Epithelial cell of esophagus (primary cell): ENCODE results near the gene TMOD2.

Source experiments
- DNase-seq: peaks from one replicate; pipeline ENCODE4 v3.0.0; 2010; ENCODE audit warnings: low read depth
- H3K4me3 ChIP-seq: 2 replicates; pipeline ENCODE4 v1.5.1; 2011; ENCODE audit warnings: mild to moderate bottlenecking, low read length, control low read depth
- TF ChIP-seq, protein P1 (sequence below): IDR thresholded peaks from 2 replicates; pipeline ENCODE4 v1.5.1; 2011; ENCODE audit warnings: low read depth, mild to moderate bottlenecking, low read length, control low read depth, inconsistent platforms; ENCODE audit not compliant: insufficient read depth; ENCODE audit errors: missing control alignments

Gene TMOD2

DNA sequence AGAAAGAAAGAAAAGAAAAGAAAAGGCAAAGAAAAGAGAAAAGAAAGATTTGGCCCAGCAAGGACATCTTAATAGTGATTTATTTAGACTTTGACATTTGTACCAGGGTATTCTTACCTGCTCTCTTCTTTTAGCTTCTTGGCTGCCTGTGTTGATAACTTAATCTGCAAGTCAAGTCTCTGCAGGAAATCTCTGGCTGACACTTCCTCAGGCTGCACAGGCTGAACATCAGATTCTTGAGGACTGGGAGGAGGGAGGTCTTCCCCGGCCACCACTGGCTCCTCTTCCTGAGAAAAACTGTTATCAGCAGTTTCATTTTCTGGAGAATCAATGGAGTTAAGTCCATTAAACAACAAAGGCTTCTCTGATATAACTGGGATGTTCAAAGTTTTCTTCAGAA is 26.7 kb upstream of the TMOD2 start:
- DNase-seq, result no peak
- TF ChIP-seq, protein P1, sequence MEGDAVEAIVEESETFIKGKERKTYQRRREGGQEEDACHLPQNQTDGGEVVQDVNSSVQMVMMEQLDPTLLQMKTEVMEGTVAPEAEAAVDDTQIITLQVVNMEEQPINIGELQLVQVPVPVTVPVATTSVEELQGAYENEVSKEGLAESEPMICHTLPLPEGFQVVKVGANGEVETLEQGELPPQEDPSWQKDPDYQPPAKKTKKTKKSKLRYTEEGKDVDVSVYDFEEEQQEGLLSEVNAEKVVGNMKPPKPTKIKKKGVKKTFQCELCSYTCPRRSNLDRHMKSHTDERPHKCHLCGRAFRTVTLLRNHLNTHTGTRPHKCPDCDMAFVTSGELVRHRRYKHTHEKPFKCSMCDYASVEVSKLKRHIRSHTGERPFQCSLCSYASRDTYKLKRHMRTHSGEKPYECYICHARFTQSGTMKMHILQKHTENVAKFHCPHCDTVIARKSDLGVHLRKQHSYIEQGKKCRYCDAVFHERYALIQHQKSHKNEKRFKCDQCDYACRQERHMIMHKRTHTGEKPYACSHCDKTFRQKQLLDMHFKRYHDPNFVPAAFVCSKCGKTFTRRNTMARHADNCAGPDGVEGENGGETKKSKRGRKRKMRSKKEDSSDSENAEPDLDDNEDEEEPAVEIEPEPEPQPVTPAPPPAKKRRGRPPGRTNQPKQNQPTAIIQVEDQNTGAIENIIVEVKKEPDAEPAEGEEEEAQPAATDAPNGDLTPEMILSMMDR, result no peak
- no peak overlapping the region for H3K4me3 ChIP-seq

DNA sequence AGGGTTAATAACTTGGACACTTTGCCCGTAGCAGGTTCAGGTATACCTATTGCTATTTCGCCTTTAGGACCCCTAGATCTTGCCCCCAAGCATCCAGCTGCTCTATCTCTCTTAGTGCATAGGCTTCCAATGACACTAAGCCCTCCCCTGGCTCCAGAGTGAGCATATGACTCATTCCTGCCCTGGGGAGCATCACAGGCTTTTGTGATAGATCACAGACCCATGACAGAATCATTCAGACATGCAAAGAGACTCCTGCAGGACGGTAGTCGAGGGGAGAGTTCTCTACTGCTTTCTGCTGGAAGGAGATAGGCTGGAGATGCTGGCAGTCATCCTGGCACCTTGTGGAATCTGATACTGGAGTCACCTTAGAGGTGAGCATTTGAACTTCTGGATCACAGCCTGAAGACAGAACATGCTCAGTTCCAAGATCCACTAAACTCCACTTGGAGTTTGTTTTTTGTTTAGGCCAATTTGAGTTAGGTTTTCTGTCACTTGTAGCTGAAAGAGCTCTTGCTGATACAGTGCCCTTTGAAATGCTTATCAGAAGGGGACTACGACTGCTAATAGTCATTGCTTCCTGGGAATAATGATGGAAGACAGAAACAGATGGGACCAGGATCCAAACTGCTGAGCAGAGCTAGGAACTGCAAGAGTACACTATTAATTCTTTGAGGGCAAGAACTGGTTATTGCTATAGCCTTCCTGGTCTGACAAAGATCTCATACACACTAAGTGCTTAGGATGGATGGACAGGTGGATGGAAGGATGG is 24.9 kb upstream of the TMOD2 start:
- H3K4me3 ChIP-seq, result no peak overlapping the region
- DNase-seq, result peak; percentile 95
- TF ChIP-seq, protein P1, result no peak

DNA sequence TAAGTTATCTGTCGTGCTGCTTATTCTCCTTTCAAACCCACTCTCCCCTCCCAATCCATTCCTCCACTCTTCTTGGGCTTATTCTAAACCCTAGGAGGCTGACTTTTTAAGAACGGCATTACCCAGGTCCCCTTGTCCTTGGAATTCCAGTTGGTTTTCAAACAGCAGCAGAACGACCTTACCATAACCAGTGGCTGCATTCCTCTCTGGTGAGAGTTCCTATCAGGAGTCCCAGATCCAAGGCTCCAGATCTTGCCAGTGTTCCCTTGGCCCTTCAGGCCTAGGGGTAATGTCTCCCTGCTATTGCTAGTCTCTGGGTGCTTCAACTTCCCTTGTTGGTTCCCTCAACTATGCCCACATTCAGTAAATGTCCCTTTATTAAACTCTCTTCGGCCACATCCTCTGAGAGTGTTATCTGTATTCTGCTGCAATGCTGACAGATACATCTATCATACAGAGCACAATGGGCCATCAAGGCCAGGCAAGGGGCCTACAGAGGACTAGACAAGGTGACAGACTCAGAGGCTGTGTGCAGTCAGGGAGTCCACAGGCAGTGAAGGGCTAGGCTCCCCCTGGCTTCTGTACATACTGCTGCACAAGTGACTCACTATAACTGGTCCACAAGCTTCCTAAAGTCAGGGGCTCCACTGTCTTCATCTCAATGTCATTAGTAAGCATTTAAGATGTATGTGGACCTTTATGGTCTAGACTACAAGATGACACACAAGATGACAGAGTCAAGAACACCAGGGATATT is 24.1 kb upstream of the TMOD2 start:
- TF ChIP-seq, protein P1, result no peak
- no peak overlapping the region for H3K4me3 ChIP-seq
- DNase-seq, result peak; percentile 22

DNA sequence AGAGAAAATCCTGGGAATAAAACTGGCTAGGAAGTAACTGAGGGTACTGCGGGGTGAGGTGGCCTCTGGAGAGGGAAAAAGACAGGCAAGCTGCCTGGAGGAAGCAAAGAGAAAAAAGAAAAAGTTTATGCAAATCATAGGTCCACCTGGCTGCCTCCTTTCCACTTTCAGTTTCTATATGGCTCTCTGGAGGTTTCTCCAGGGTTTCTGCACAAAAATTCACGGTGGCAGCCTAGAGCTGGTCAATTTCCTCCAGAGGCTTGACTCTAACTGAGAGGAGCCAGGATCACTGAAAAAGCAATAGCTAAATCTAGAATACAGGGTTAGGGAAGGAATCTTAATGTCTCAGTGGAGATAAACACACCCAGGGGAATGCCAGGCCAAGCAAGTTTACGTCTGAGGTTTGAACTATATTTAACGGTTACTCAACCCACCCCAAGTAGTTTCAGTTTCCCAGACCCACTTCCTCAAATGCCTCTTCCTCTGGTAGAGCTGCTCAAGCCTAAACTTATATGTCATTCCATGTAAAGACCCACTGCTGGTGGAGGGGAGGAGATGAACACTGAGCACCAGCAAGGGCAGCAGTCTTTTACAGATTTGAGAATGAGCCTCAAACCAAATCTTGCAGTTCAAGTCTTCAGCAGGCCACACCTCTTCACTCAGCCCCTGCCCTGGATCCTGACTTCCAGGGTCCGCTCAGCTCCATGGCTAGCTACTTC is 19.7 kb upstream of the TMOD2 start:
- no peak for DNase-seq
- TF ChIP-seq, protein P1, result no peak
- H3K4me3 ChIP-seq, result no peak overlapping the region

DNA sequence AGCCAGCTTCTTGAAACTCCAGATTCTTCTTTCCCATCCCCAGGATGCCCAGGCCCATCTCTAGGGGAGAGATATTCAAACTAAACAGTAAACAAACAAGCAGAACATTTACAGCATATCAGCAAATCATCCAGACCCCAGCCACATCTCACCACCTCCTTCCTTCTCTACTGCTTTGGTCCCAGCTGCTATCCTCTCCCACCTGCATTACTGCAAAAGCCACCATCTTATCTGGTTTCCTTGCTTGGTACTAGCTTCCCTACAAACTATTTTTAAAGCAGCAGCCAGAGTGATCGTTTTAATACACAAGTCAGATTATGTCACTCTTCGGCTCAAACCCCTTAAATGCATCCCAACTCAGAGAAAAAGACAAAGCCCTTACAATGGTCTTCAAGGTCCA is 18.8 kb upstream of the TMOD2 start:
- no peak overlapping the region for H3K4me3 ChIP-seq
- DNase-seq, result no peak
- TF ChIP-seq, protein P1, result no peak

DNA sequence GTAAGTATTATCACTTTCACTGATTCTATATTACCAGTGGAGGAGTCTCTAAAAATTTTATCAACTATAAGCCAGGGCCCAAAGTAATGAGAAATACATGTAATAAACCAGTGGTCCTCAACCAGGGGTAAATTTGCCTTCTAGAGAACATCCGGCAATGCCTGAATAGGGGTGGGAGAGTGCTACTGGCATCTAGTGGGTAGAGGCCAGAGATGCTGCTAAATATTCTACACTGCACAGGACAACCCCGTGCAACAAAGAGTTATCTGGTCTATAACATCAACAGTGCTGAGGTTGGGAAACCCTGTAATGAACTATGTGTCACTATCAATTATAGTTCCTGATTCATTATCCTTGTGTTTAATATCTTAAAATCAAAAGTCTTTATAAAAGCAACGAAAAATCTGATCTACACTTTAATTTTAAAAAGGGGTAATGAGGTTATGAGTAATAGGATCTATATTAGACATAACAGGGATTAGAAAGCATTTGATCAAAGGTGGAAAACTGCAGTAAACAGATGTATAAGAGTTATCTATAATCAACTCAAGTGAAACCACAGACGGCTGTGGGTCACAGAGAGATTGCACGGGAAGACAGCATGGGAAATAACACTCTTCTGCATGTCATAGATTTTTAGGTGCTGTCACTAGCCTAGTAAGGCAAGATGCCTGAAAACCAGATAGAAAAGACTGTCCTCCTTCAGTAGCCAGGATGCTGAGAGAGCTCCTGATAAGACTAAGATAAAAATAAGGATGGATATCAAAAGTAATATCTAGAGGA is 16.0 kb upstream of the TMOD2 start:
- DNase-seq, result no peak
- no peak overlapping the region for H3K4me3 ChIP-seq
- TF ChIP-seq, protein P1, result no peak
